Measurements from ENCODE around the gene CNIH2. TPM values are rescaled to one million over a fixed set of nuclear protein-coding genes. Genes with fewer than 3 reads are reported as not detected.

CNIH2 gene
- total and polyA plus RNA-seq, 2 experiments from 2014 or later, result 4.3 to 9.2 TPM

DNA sequence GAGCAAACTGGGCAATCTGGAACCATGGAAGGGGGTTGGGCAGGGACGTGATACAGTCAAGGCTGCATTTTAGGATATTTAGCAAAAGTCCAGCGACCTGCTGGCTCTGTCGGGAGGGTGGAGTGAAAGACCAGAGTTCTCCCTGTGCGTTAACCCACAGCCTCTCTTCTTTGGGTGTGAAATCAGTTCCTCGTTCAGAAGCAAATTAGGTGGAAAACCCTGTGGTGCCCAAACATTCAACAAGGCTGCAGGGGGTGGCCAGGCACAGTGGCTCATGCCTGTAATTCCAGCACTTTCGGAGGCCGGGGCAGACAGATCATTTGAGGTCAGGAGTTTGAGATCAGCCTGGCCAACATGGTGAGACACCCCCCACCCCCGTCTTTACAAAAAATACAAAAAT lies 19.6 kb downstream of the CNIH2 start:
- ATAC-seq, result peak; percentile 17; the same call in 1 of the 3 replicates
- no peak overlapping the region; the same call in 2 of the 3 replicates for H3K4me3 Mint-ChIP-seq
- H3K4me2 ChIP-seq, result no peak overlapping the region

More for the DNA sequence above, 19.6 kb downstream of the CNIH2 start:
- TF ChIP-seq, protein P1, sequence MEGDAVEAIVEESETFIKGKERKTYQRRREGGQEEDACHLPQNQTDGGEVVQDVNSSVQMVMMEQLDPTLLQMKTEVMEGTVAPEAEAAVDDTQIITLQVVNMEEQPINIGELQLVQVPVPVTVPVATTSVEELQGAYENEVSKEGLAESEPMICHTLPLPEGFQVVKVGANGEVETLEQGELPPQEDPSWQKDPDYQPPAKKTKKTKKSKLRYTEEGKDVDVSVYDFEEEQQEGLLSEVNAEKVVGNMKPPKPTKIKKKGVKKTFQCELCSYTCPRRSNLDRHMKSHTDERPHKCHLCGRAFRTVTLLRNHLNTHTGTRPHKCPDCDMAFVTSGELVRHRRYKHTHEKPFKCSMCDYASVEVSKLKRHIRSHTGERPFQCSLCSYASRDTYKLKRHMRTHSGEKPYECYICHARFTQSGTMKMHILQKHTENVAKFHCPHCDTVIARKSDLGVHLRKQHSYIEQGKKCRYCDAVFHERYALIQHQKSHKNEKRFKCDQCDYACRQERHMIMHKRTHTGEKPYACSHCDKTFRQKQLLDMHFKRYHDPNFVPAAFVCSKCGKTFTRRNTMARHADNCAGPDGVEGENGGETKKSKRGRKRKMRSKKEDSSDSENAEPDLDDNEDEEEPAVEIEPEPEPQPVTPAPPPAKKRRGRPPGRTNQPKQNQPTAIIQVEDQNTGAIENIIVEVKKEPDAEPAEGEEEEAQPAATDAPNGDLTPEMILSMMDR (conservative IDR thresholded peaks at IDR 0.05; ENCODE audit: low read depth in 2 of 2), result no peak
- TF ChIP-seq ZNF462 (CRISPR knock-in tag; IDR thresholded peaks at IDR 0.05), result no peak
- TF ChIP-seq, protein P2, sequence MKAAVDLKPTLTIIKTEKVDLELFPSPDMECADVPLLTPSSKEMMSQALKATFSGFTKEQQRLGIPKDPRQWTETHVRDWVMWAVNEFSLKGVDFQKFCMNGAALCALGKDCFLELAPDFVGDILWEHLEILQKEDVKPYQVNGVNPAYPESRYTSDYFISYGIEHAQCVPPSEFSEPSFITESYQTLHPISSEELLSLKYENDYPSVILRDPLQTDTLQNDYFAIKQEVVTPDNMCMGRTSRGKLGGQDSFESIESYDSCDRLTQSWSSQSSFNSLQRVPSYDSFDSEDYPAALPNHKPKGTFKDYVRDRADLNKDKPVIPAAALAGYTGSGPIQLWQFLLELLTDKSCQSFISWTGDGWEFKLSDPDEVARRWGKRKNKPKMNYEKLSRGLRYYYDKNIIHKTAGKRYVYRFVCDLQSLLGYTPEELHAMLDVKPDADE (IDR thresholded peaks at IDR 0.05), result no peak
- no peak for TF ChIP-seq STAT1 (IDR thresholded peaks at IDR 0.05; ENCODE audit: unreplicated experiment)
- Histone ChIP-seq H3K36me3 (ENCODE audit: insufficient read depth) (no peaks in the 10 kb centered on the region), H2AFZ (no peak overlapping the region), H3K79me2 (replicated peaks; ENCODE audit: insufficient read depth) (no peaks in the 10 kb centered on the region), H3K4me1 (ENCODE audit: insufficient read depth) (no peaks in the 10 kb centered on the region), H3K4me3 (no peak overlapping the region), H3F3A (replicated peaks; ENCODE audit: low read depth) (no peaks in the 10 kb centered on the region), H3K9me2 (ENCODE audit: insufficient read depth) (no peaks in the 10 kb centered on the region), H3K27ac (ENCODE audit: low read depth) (no peak overlapping the region), H3K27me3 (ENCODE audit: insufficient read depth) (peaks cover 5% of the 10 kb centered on the region; the same call in 1 of the 2 replicates), H4K20me1 (replicated peaks; ENCODE audit: insufficient read depth) (no peaks in the 10 kb centered on the region)
- H3K9me3 Mint-ChIP-seq, result no peaks in the 10 kb centered on the region
- H3K27ac Mint-ChIP-seq, result no peak overlapping the region
- no peak for DNase-seq (ENCODE audit: low spot score)
- H3K27me3 Mint-ChIP-seq (ENCODE audit: insufficient read depth, low read depth, poor library complexity), result peaks cover 8% of the 10 kb centered on the region
- H3K4me1 Mint-ChIP-seq, result peaks cover 14% of the 10 kb centered on the region
- H3K36me3 Mint-ChIP-seq (ENCODE audit: low read depth), result no peaks in the 10 kb centered on the region; the same call in 2 of the 3 replicates

Measured in GM23338 (cell line).